Smooth muscle cell (in vitro differentiated cells): ENCODE measurements around the gene RAB34. TPM values are rescaled to one million over a fixed set of nuclear protein-coding genes. Genes with fewer than 3 reads are reported as not detected.

Experiments used
- DNase-seq: peaks from one replicate; lab custom pipeline; 2025; ENCODE audit not compliant: unreplicated experiment; lab: John Stamatoyannopoulos, UW
- H2AFZ ChIP-seq: fragments of 200-600 bp; sonication (generic); 2 replicates; pipeline ENCODE4 v1.6.0; 2016; ENCODE audit warnings: antibody characterized with exemption, low read depth, mild to moderate bottlenecking
- H3F3A ChIP-seq: fragments of 200-600 bp; sonication (generic); 2 replicates; pipeline ENCODE4 v1.6.0; 2017; ENCODE audit warnings: antibody characterized with exemption, low read depth
- H3K27ac ChIP-seq: fragments of 200-600 bp; sonication (generic); 2 replicates; pipeline ENCODE4 v1.5.1; 2016; ENCODE audit warnings: low read depth, mild to moderate bottlenecking
- H3K27me3 ChIP-seq: fragments of 200-600 bp; sonication (generic); 2 replicates; pipeline ENCODE4 v1.6.1; 2016; ENCODE audit warnings: low read depth, mild to moderate bottlenecking
- H3K36me3 ChIP-seq: fragments of 200-600 bp; sonication (generic); 2 replicates; pipeline ENCODE4 v1.5.1; 2016; ENCODE audit warnings: low read depth
- H3K4me1 ChIP-seq: fragments of 200-600 bp; sonication (generic); 2 replicates; pipeline ENCODE4 v1.5.1; 2016; ENCODE audit warnings: low read depth
- H3K4me2 ChIP-seq: fragments of 200-600 bp; sonication (generic); 2 replicates; pipeline ENCODE4 v1.6.0; 2016; ENCODE audit warnings: mild to moderate bottlenecking
- H3K4me3 ChIP-seq: fragments of 200-600 bp; sonication (generic); 2 replicates; pipeline ENCODE4 v1.5.1; 2016; ENCODE audit warnings: mild to moderate bottlenecking
- H3K79me2 ChIP-seq: fragments of 200-600 bp; sonication (generic); 2 replicates; pipeline ENCODE4 v1.6.0; 2016; ENCODE audit warnings: low read depth, mild to moderate bottlenecking
- H3K9ac ChIP-seq: fragments of 200-600 bp; sonication (generic); 2 replicates; pipeline ENCODE4 v1.6.0; 2016; ENCODE audit warnings: low read depth
- H3K9me3 ChIP-seq: fragments of 200-600 bp; sonication (generic); replicated peaks from 2 replicates; pipeline ENCODE4 v1.5.1; 2016; ENCODE audit warnings: low read depth
- H4K20me1 ChIP-seq: fragments of 200-600 bp; sonication (generic); 2 replicates; pipeline ENCODE4 v1.6.0; 2016; ENCODE audit warnings: low read depth
- WGBS: methylation state at CpG from one replicate; pipeline ENCODE4 v1.1.7; 2016; ENCODE audit warnings: low lambda C conversion rate; 5-methylcytosine and 5-hydroxymethylcytosine counted together
- polyA plus RNA-seq: library from polyadenylated mRNA; unstranded; fragments of >200 nt; fragmentation: Nextera tagmentation; extraction: Ambion mirVana; gene quantifications from 2 replicates; pipeline ENCODE4 v1.2.1, GENCODE V29; 2016
- total RNA-seq: library from RNA; depleted of rRNA; stranded (reverse); fragments of >200 nt; gene quantifications from 2 replicates; pipeline ENCODE4 v1.2.3, GENCODE V29; 2014
- TF ChIP-seq, protein P1 (sequence below): fragments of 200-600 bp; sonication (generic); IDR thresholded peaks from 2 replicates; pipeline ENCODE4 v1.5.1; 2017; ENCODE audit warnings: borderline replicate concordance, mild to moderate bottlenecking, antibody characterized with exemption; ENCODE audit not compliant: insufficient read depth, poor library complexity, severe bottlenecking

Gene RAB34
- total and polyA plus RNA-seq, 2 experiments from 2014 or later = 208 to 289 TPM

DNA sequence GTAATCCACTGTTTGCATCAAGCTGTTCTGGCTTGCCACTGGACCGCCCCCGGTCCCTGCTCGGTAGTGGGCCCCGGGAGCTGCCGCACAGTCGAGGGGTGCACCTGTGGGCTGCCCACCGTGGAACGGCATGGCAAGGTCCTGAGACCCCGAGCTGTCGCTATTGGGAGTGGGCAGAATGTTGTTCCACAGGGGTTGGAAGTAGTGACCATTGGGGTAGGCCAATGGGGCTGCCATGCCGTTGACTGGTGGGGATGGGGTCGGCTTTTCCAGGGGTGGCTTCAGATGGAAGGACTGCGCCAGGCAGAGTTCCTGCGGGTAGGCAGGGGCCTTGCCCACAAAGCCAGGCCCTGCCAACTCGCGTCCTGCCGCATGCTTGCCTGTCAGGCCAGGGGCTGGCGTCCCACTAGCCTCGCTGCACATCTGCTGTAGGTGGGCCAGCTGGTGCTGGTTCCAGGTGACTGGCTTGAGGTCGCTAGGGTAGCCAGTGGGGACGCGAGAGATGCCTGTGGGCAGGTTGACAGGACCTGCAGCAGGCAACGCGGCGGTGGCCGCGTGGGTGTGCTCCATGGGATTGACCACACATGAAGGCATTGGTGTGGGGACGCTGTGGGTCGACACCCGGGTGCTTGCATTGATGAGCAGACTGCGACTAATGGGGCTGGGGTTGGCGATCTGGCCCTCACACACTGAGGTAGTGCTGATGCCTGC is 40.9 kb upstream of the RAB34 start:
- Histone ChIP-seq H3K4me3 (no peak overlapping the region), H3K4me2 (no peak overlapping the region), H3K27me3 (no peaks in the 10 kb centered on the region), H2AFZ (no peak overlapping the region), H3K79me2 (no peaks in the 10 kb centered on the region), H3K36me3 (no peaks in the 10 kb centered on the region), H3F3A (no peaks in the 10 kb centered on the region), H4K20me1 (peaks cover 72% of the 10 kb centered on the region), H3K27ac (no peak overlapping the region), H3K9ac (no peak overlapping the region), H3K4me1 (peaks cover 18% of the 10 kb centered on the region), H3K9me3 (no peaks in the 10 kb centered on the region)
- TF ChIP-seq, protein P1, sequence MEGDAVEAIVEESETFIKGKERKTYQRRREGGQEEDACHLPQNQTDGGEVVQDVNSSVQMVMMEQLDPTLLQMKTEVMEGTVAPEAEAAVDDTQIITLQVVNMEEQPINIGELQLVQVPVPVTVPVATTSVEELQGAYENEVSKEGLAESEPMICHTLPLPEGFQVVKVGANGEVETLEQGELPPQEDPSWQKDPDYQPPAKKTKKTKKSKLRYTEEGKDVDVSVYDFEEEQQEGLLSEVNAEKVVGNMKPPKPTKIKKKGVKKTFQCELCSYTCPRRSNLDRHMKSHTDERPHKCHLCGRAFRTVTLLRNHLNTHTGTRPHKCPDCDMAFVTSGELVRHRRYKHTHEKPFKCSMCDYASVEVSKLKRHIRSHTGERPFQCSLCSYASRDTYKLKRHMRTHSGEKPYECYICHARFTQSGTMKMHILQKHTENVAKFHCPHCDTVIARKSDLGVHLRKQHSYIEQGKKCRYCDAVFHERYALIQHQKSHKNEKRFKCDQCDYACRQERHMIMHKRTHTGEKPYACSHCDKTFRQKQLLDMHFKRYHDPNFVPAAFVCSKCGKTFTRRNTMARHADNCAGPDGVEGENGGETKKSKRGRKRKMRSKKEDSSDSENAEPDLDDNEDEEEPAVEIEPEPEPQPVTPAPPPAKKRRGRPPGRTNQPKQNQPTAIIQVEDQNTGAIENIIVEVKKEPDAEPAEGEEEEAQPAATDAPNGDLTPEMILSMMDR = no peak
- 98% methylated on average over 32 of the region's 32 CpGs for WGBS
- no peak for DNase-seq

GRCh38 chr17:28756049-28756804 is 38.6 kb upstream of the RAB34 start:
- Histone ChIP-seq H3K9me3 (no peaks in the 10 kb centered on the region), H3K36me3 (no peaks in the 10 kb centered on the region), H2AFZ (no peak overlapping the region), H3K9ac (no peak overlapping the region), H4K20me1 (peaks cover 63% of the 10 kb centered on the region), H3K79me2 (no peaks in the 10 kb centered on the region), H3K4me3 (no peak overlapping the region), H3K27me3 (no peaks in the 10 kb centered on the region), H3F3A (peaks cover 6% of the 10 kb centered on the region), H3K4me1 (peaks cover 8% of the 10 kb centered on the region), H3K27ac (no peak overlapping the region), H3K4me2 (no peak overlapping the region)
- DNase-seq = no peak
- TF ChIP-seq, protein P1 = no peak
- WGBS = 99% methylated on average over 5 of the region's 5 CpGs

DNA sequence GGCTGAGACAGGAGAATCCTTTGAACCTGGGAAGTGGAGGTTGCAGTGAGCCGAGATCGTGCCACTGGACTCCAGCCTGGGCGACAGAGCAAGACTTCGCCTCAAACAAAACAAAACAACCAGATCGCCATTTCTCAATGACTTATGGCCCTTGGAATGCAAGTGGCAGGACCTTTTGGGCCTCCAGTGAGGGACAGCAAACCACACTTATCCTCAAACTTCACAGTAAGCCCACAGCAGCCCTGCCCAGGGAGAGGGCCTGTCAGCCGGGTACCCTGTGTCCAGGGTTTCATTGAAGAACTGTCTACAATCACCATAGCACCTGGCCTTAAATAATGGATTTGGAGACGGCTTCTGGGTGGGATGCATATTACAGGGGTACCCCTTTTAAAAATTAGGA is 37.8 kb upstream of the RAB34 start:
- TF ChIP-seq, protein P1 = no peak
- no peak overlapping the region for H3K9ac ChIP-seq
- H3K27me3 ChIP-seq = no peaks in the 10 kb centered on the region
- H3K4me1 ChIP-seq = peaks cover under 1% of the 10 kb centered on the region
- no peaks in the 10 kb centered on the region for H3K9me3 ChIP-seq
- H3K4me3 ChIP-seq = no peak overlapping the region
- H3K4me2 ChIP-seq = no peak overlapping the region
- H2AFZ ChIP-seq = no peak overlapping the region
- H3K79me2 ChIP-seq = no peaks in the 10 kb centered on the region
- H3K27ac ChIP-seq = no peak overlapping the region
- peaks cover 64% of the 10 kb centered on the region for H4K20me1 ChIP-seq
- H3F3A ChIP-seq = peaks cover 10% of the 10 kb centered on the region
- no peaks in the 10 kb centered on the region for H3K36me3 ChIP-seq
- WGBS = 85% methylated on average over 7 of the region's 7 CpGs
- DNase-seq = no peak
